Endometrium (tissue), 2 donors: Measurements from ENCODE around the gene ASAH2B.

Source experiments
- FAIRE-seq: peaks from 2 replicates; lab custom pipeline; 2012; peaks lifted over from hg19 to GRCh38; lab: Jason Lieb, UNC
- donor health status: control.
- donor health status: control.

The ASAH2B gene

DNA sequence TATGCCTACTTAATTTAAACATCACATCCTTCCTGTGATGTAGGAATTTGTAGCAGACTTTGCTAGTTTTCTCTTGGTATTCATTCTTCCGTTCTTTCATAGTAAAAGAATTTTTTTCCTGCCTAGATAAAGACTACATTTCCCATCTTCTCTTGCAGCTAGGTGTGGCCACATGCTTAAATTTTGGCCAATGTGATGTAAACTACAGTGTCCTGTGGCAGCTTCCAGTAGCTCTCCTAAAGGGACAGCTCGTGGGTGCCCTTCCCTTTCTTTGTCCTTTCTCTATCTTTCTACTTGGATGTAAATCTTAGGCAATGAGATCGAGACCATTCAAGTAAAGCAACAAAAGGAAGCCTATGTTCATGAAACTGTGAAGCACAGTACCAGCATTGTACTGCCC is 58.6 kb downstream of the ASAH2B start:
- no peak for FAIRE-seq

GRCh38 chr10:50799595-50799994 is 59.9 kb downstream of the ASAH2B start:
- no peak for FAIRE-seq

DNA sequence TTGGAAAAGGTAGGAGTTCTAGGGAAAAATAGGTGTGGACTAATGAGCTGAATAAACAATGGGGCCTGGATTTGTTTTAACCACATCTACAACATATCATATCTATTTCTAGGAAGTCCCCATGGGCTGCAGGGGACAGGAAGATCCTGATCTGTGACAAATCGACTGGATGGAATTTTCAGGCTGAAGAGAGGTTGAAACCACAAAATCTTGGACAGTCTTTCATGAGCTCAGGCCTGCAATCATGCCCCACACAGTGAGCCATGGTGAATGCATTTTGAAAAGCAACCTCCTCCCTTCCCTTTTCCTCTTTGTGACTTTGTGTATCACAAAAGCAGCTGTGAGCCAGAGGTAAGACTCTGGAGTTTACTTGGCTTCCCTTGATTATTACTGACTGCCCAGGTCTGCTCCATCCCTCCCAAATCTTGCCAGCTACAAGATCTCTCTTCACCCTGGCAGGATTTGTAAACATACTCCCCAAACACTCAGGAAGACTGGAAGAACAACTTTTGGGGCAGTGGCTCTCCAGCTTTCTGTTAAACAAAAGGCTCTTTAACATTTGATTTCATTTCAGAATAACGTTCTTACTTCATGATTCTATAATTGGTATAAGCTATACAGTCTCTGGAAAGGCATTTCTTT is 66.4 kb downstream of the ASAH2B start:
- FAIRE-seq, result no peak

- no peak for FAIRE-seq
Observed at GRCh38 chr10:50807851-50808776, 68.4 kb downstream of the ASAH2B start.
